Activated CD4-positive, CD25-positive, alpha-beta regulatory T cell treated with anti-CD3 and anti-CD28 coated beads, Interleukin-2, amount 50 U/mL, for 72 hours (primary cell): ENCODE data around the gene HMCN2.
A peak's percentile ranks its signal among the peaks of the same experiment; 100 is the strongest.

Source experiments
- DNase-seq: peaks from one replicate; pipeline ENCODE4 v3.0.0; 2021

Gene HMCN2, protein sequence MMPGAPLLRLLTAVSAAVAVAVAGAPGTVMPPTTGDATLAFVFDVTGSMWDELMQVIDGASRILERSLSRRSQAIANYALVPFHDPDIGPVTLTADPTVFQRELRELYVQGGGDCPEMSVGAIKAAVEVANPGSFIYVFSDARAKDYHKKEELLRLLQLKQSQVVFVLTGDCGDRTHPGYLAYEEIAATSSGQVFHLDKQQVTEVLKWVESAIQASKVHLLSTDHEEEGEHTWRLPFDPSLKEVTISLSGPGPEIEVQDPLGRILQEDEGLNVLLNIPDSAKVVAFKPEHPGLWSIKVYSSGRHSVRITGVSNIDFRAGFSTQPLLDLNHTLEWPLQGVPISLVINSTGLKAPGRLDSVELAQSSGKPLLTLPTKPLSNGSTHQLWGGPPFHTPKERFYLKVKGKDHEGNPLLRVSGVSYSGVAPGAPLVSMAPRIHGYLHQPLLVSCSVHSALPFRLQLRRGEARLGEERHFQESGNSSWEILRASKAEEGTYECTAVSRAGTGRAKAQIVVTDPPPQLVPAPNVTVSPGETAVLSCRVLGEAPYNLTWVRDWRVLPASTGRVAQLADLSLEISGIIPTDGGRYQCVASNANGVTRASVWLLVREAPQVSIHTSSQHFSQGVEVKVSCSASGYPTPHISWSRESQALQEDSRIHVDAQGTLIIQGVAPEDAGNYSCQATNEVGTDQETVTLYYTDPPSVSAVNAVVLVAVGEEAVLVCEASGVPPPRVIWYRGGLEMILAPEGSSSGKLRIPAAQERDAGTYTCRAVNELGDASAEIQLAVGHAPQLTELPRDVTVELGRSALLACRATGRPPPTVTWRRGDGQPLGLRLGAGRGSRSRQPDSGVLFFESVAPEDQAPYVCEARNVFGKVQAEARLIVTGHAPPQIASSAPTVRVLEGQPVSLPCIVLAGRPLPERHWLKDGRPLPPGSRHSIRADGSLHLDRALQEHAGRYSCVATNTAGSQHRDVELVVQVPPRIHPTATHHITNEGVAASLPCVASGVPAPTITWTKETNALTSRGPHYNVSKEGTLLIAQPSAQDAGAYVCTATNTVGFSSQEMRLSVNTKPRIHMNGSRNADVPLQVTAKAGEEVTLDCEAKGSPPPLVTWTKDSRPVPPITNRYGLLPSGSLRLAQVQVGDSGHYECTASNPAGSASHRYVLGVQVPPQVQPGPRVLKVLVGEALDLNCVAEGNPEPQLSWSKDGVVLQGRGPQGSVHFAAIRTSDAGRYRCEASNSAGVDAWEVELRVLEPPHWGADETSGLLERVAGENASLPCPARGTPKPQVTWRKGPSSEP (N-terminal part only)

DNA sequence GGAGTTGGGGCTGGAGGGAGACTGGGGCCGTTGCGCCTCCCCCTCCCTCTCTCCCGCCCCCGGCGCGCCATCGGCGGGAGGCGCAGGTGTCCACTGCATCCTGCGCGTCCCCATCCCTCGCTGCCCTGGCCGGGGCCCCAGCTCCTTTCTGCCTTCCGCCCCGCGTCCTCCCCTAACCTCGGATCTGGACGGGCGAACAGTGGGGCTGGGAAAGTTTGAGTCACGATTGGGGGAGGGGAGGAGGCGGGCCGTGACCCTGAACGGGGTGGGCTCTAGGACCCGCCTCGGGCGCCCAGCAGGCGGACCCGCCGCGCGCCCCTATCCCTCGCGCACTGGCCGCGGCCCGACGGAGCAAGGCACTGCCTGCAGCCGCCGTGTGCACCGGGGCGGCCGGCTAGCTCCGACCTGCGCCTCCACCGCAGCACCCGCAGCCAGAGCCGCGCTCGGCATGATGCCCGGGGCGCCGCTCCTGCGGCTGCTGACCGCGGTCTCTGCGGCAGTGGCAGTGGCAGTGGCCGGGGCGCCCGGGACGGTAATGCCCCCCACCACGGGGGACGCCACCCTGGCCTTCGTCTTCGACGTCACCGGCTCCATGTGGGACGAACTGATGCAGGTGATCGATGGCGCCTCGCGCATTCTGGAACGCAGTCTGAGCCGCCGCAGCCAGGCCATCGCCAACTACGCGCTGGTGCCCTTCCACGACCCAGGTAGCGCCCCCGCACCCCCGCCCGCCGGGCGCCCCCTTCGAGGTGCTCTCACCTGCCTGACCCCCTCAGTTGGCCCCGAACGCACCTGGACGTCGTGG, at the start of gene HMCN2:
Gene HMCN2, plus strand, starts transcription at position 330 of the 805 bp plus-strand sequence. Its CDS starts 119 bp downstream, at position 449.
- DNase-seq, result no peak

DNA sequence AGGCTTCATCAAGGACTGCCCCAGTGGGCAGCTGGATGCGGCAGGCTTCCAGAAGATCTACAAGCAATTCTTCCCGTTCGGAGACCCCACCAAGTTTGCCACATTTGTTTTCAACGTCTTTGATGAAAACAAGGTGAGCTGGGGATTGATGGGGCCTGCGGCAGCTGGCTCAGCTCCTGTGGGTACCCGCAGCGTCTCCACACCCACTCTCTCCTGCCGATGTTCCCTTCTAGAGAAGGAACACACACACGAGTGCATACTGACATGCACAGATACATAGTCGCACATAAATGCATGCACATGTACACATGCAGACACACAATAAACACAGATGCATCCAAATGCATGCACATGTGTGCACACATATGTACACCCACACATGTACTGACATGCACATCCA, 47.7 kb upstream of the HMCN2 start:
- DNase-seq, result no peak

- DNase-seq, result no peak
Observed at GRCh38 chr9:130219661-130220096, 45.9 kb upstream of the HMCN2 start.

DNA sequence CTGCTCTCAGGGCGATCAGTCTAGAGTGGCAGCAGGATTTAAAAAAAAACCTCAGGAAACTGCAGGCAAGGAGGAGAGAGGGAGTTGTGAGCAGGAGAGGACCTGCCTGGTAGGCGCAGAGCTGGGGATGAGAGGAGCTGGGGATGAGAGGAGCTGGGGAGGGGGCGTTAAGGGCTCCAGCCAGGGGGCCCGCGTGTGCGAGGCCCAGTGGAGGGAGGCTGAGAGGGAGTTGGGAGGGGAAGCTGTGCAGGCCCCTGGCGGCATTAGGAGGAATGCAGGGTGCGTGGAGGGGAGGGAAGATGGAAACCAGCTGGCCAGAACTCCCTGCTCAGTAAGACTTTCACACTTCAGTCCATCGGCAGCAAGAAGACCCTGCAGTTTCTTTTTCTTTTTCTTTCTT, 45.2 kb upstream of the HMCN2 start:
- DNase-seq, result no peak

DNA sequence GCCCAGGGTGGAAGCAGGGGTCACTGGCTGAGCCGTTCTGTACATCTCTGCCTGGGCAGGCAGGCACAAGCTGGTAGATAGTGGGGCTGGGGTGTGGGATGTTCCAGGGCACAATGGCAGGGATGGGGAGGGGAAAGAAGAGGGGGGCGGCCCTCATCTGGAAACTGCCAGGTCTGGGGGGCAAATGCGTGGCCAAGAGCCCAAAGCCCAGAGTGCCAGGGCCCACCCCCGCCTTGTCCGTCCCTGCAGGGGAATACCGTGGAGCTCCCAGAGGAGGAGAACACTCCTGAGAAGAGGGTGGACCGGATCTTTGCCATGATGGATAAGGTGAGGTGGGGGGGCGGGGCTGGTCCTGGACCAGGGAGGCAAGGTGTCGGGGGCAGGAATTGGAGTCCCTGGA, 42.7 kb upstream of the HMCN2 start:
- no peak for DNase-seq

- DNase-seq, result no peak
Observed at GRCh38 chr9:130225071-130225470, 40.5 kb upstream of the HMCN2 start.

DNA sequence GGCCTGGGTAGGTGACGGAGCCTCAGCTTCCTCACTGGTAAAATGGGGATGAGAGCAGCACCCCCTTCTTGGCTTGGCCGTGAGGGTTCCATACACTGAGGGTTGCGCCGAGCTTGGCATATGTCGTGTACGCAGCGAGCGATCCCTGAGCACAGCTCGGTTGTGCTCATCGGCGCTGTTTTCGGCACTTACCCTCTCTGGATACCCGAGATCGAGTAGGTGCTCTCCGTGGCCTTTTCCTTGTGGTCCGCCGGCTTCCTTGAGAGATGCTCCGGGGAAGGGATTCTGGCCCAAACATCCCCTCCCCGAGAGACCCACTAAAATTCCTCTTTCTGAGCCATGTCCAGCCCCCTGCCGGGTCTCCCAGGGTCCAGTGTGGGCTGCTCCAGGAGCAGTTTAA, 40.0 kb upstream of the HMCN2 start:
- DNase-seq, result no peak

DNA sequence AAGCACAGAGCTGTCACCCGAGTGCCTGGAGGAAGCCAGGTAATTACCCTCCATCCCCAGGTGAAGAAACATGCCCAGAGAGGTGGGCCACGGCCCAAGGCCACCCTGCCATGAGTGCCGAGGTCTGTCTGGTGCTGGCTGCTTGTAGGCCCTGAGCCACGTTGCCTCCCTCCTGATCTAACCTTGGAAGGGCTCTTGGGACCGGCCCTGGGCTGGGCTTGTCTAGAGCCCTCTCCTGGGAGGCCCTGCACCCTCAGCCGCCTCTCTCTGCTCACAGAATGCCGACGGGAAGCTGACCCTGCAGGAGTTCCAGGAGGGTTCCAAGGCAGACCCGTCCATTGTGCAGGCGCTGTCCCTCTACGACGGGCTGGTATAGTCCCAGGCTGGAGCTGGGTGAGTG, 39.4 kb upstream of the HMCN2 start:
- no peak for DNase-seq

GRCh38 chr9:130227833-130228232, 37.7 kb upstream of the HMCN2 start:
- DNase-seq, result no peak

DNA sequence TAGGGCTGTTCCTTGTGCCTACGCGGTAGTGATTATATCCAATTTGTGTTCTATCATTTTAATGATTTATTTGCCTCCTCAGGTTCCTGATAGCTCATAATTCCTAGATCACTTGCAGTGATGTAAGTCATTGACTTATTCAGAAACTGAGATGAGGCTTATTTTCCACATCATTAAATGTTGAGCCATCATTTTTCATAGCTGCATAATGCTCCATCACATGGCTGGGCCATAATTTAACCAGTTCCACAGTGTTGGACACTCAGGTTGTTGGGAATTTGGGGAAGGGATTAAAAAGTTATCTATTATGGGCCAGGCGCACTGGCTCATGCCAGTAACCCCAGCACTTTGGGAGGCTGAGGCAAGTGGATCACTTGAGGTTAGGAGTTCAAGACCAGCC, 35.8 kb upstream of the HMCN2 start:
- DNase-seq, result no peak

DNA sequence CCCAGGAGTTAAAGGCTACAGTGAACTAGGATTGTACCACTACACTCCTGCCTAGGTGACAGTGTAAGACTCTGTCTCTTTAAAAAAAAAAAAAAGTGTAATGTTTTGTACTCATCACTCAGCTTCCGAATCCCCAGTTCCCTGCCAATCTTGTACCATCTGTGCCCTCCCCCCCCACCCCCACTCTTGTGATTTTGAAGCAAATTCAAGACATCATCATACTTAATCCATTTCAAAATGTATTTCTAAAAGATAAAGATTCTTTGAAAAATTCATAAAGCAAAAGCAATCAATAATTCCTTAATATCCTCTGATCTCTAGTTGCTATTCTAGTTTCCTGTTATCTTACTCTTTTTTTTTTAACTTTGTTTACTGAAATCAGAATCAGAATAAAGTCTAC, 34.9 kb upstream of the HMCN2 start:
- no peak for DNase-seq

DNA sequence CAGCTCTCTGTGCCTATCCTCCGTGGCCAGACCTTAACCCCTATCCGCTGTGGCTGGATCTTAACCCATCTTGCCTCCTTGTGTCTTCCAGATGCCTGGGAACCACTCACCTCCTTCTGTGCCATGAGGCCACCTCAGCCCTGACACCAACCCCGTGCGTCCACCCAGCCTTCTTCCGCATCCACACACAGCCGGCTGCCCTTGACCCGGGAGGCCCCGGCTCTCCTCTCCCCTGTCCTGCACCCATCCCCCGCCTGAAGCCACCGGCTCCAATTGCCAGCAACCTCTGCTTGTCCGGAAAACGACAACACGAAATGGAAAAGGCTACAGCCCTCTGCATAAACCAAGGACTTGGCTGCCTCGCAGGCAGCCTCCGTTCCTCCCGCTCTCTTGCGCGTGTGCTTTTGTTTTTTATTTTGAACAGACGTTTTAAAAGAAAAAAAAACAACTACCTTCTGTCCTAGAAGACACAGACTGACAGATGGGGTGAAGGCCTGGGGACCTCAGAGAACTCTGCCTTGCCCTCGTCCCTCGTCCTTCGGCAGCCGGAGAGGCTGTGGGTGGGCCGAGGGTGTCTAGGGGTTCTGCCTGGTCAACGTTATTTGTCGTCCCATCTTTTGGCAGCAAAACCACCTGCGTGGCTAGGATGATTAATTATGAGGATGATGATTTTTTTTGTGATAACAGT, 32.5 kb upstream of the HMCN2 start:
- DNase-seq, result no peak

DNA sequence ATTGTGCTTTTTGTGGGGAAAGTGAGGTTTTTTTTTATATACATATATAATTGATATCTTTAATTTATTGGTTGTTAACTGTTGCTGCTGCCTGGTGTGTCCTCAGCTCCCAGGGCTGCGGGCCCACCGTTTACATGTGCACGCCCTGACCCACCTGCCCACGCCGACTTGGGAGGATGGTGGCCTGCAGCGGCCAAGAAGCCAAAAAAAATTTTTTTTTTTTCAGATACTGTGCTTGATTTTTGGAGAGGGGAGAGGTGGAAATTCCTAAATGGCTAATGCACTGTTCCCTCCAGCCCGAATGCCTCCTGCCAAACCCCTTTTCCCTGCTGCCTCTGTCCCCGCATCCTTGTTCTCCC, 32.0 kb upstream of the HMCN2 start:
- DNase-seq, result no peak

DNA sequence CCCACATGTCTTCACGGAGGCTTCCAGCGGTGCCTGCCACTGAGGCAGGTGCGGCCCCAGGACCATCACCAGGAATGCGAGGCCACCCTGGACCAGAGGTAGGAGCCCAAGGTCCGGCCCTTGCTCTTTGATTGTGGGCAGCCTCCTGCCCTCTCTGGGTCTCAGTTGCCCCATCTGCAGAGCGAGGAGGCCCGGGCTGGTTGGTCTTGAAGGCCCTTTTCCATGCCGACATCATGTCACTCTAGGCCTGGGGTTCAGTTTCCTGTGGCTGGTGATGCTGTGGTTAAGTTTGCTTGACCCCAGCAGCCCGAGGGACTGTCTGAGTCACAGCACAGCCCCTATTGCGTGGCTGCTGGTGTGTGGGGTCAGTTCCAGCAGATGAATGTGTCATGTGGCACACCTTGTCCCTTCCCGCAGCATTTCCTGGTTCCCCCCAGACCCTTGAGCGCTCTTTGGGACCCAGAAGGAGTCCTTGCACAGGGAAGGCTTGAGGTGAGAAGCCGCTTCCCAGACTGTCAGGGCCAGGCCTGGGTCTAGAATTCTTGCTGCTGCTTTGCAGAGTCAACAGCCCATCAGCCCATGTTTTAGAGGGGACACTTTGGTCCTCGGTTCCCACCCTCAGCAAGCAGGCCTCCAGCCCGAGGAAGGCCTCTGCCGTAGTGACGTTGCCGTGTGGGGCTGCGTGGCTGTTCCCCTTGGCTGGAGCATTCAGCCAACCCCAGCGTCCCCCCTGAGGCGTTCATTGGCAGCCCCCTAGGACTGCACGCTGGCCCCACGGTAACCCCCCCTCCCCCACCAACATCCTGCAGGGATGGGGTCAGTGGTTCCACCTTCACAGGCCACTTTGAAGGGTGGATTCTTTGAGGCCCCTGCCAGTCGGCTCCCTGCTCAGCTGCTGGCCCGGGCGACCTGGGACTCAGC, 31.0 kb upstream of the HMCN2 start:
- DNase-seq, result no peak

GRCh38 chr9:130235558-130236435, 29.8 kb upstream of the HMCN2 start:
- DNase-seq, result peak; percentile 79

DNA sequence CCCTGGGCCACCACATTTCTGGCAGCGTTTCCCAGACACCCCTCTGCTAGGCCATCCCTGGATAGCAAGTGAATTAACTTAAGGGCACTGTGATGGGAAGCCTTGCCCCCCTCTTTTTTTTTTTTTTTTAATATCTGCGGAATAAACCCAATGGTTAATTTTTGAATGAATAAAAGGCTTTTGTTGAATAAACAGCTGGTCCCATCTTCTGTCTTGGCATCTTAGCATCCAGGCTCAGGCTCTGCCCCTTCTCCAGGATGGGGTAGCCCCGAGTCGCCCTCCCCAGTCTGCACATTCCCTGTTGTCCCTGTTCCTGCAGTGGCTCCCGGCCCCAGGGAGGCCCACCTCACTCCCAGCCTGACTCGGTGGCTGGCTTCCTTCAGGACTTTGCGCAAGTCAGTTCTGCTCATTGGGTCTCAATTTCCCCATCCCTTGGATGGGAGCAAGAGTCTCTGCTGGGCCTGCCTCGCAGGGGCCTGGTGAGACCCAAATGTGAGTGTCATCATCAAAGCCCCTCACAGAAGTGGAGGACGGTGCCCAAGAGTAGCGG, 29.0 kb upstream of the HMCN2 start:
- no peak for DNase-seq

DNA sequence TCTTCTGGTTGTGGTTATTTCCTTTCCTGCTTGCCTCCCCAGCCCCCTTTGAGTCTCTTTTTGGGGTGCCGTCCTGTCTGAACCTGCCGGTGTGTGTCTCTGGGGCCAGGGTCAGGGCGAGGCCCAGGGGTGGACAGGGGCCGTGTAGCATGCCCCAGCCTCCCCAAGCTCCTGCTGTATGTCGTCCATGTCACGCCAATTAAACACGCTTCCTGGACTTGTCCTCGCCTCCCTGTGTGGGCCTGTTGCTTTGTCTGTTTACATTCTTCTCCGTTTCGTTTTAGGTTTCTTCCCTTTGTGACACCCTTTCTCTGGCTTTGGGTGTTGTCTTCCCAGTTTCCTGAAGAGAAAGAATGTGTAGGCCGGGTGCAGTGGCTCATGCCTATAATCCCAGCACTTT, 28.5 kb upstream of the HMCN2 start:
- no peak for DNase-seq

DNA sequence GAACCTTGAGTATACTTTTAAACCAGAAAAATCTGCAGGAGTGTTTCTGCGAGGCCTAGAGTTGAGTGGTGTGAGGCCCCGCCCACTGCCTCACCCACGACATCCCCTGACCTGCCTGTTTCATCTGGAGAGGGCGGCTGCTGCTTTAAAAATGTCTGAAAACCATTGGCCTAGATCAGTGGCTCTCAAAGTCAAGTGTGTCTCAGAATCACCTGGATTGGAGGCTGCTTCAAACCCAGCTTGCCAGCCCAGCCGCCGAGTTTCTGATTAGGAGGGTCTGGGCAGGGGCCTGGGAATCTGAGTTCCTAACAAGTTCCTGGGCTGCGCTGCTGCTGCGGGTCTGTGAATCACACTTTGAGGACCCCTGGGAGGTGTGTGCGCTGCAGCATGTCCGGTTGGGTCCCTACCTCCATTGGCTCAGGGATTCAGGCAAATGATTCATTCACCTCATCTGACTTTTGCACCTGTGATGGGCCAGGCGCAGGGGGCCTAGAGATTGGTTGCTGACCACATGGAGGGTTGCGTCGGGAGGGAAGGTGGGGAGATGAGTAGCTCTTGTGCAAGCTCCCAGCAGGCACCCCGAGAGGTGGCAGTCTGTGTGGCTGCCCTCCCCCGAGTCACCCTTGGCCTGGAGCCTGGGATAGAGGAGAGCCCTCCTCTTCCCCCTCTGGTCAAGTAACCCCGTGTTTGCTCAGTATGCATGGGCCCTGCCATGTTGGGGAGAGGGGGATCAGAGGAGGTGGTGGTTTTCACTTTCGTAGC, 27.6 kb upstream of the HMCN2 start:
- DNase-seq, result no peak

DNA sequence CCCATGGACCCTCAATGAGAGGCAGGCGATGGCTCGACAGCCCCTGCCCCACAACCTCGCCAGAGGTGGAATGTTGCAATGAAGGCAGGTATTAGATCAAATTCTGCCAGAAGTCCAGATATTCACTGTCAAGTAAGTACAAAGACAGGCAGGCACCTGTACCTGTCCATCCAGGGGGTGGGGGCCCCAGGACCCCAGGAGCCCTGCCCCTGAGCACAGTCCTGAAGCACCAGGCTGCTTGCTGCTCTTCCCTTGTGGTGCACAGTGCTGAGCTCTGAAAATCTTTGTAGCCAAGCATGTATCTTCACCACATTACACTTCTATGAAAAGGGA, 26.2 kb upstream of the HMCN2 start:
- no peak for DNase-seq
